GM19397 (cell line): ENCODE results near the gene SLPI.

Experiments
- ATAC-seq: cut with Tn5 transposase; IDR thresholded peaks from one replicate; pipeline ENCODE4 v1.9.1; 2021; ENCODE audit warnings: mild to moderate bottlenecking, moderate library complexity; ENCODE audit not compliant: unreplicated experiment

SLPI gene

DNA sequence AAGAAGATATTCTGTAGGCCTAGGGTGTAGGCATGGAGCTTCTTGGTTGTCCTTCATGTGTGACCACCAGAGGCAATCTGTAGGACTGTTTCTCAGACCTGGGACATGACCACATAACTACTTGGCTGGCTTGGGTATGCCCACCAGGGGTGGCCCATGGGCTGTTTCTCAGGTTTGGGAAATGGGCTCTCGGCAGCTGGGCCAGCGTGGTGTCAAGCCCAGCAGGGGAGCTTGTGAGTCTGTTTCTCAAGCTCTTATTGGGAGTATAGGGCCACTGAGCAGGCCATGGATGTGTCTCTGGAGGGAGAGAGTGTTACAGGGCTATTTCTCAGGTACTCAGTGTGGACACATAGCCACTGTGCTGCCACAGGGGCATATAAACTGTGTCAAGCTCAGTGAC lies 35.7 kb downstream of the SLPI start:
- ATAC-seq, result no peak

DNA sequence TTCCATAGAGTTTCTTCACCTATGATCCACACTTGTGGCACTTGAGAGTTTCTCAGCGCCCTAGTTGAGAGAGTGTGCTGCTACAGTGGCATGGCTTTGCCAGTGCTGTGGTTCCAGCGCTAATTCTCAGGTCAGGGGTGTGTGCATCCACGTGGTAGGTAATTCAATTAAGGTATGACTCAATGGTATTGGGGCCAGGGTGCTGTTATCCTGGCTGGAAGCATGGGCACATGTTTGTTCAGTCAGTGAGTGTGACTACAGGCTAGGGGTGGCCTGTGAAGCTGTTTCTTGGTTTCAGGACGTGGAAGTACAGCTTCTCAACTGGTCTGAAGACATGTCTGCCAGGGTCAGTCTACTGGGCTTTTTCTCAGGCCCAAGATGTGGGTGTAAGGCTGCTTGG lies 36.2 kb downstream of the SLPI start:
- no peak for ATAC-seq

GRCh38 chr20:45212836-45213235 lies 41.5 kb downstream of the SLPI start:
- no peak for ATAC-seq

GRCh38 chr20:45211569-45212474 lies 42.5 kb downstream of the SLPI start:
- ATAC-seq, result no peak

- no peak for ATAC-seq
These were observed 44.4 kb downstream of the SLPI start for GRCh38 chr20:45209924-45210323.

GRCh38 chr20:45206725-45207124 lies 47.6 kb downstream of the SLPI start, which contains the start of gene SEMG1:
Gene SEMG1, plus strand, starts transcription at chr20:45207033. Its CDS starts 21 bp downstream, at chr20:45207054.
- no peak for ATAC-seq
